NCI-H1105 treated with DMSO at 0.1 percent for 48 hours (cell line): Measurements from ENCODE around the gene DPEP2.
"Not testable (repeated sequence)": the region's sequence is repeated elsewhere in the genome, so short reads cannot be mapped to it uniquely, and the experiment has no call there.

Experiments
- DNase-seq: peaks from one replicate; lab custom pipeline; 2025; lab: John Stamatoyannopoulos, UW

Gene DPEP2, protein sequence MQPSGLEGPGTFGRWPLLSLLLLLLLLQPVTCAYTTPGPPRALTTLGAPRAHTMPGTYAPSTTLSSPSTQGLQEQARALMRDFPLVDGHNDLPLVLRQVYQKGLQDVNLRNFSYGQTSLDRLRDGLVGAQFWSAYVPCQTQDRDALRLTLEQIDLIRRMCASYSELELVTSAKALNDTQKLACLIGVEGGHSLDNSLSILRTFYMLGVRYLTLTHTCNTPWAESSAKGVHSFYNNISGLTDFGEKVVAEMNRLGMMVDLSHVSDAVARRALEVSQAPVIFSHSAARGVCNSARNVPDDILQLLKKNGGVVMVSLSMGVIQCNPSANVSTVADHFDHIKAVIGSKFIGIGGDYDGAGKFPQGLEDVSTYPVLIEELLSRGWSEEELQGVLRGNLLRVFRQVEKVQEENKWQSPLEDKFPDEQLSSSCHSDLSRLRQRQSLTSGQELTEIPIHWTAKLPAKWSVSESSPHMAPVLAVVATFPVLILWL

DNA sequence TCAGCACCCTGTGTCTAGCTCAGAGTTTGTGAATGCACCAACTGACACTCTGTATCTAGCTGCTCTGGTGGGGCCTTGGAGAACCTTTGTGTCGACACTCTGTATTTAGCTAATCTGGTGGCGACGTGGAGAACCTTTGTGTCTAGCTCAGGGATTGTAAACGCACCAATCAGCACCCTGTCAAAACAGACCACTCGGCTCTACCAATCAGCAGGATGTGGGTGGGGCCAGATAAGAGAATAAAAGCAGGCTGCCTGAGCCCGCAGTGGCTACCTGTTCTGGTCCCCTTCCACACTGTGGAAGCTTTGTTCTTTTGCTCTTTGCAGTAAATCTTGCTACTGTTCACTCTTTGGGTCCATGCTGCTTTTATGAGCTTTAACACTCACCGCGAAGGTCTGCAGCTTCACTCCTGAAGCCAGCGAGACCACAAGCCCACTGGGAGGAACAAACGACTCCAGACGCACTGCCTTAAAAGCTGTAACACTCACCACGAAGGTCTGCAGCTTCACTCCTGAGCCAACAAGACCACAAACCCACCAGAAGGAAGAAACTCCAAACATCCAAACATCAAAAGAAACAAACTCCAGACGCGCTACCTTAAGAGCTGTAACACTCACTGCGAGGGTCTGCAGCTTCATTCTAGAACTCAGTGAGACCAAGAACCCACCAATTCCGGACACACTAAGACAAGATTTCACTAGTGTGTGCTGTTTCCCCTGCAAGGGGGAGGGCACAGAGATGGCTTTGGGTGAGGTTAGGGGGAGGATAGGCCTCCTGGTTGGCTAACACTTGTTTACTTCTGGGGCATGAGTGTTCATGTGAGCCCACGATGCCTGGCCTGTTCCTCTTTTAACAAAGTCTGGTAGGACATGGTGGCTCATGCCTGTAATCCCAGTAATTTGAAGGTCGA, at the start of gene DPEP2:
DPEP2 (minus strand) TSS at position 706 of the 910 bp plus-strand sequence. CDS start 6,272 bp downstream, outside the sequence.
- not testable (repeated sequence) for DNase-seq

DNA sequence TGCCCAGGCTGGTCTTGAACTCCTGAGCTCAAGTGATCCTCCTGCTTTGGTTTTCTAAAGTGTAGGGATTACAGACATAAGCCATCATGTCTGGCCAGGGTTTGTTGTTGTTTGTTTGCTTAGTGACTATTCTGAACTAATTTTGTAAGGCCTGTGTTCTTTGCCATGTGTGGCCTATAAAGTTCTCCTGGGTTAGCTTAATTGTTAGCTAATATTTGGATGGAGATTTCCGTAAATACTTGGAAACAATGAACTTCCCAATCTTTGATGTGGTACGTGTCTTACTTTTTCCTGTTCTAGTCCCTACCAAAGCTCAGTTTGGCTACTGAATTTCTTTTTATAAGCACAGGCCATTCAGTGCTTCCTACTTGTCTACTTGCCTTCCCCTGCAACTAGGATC, 48.7 kb upstream of the DPEP2 start:
- no peak for DNase-seq

DNA sequence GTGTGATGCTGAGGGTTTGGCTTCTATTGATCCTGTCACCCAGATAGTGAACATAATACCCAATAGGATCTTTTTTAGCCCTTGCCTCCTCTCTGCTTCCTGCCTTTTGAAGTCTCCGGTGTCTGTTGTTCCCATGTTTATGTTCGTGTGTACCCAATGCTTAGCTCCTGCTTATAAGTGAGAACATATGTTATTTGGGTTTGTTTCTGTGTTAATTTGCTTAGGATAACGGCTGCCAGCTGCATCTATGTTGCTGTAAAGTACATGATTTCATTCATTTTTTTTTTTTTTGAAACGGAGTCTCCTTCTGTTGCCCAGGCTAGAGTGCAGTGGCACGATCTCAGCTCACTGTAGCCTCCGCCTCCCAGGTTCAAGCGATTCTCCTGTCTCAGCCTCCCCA, 46.8 kb upstream of the DPEP2 start:
- no peak for DNase-seq

DNA sequence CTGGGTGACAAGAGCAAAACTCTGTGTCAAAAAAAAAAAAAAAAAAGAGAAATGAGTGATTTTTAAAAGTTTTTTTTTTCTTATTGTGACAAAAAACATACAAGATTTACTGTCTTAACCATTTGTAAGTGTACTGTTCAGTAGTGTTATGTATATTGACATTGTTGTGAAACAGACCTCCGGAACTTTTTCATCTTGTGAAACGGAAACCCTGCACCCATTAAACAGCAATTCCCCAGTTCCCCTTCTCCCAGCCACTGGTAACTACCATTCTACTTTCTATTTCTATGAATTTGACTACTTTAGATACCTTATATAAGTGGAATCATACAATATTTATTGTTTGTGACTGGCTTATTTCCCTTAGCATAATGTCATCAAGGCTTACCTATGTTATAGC, 42.5 kb upstream of the DPEP2 start:
- DNase-seq = no peak

DNA sequence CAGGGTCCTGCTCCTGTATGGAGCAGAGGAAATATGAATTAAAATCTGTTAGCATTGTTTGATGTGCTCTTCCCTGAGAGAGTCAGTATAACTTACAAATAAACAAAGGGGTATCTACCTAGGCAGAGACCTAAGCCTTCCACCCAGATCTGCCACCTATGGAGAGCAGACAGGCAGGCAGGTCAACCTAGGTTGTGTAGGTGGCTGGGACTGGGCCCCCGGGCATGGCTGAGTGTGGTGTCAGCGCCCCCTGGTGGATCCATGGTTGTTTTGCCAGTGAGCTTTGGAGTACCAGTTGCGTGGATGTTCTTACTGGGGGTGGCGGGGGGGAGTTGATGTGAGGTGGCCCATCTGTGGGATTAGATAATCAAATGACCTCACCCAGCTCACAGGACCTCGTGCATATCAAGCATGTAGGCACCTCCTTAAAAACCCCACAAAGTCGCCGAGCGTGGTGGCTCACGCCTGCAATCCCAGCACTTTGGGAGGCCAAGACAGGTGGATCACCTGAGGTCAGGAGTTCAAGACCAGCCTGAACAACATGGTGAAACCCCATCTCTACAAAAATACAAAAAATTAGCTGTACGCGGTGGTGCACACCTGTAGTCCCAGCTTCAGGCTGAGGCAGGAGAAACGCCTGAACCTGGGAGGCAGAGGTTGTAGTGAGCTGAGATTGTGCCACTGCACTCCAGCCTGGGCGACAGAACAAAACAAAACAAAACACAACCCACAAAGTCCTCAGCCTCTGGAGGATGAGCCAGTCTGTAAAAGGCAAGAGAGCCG, 41.4 kb upstream of the DPEP2 start:
- DNase-seq = peak; percentile 53

DNA sequence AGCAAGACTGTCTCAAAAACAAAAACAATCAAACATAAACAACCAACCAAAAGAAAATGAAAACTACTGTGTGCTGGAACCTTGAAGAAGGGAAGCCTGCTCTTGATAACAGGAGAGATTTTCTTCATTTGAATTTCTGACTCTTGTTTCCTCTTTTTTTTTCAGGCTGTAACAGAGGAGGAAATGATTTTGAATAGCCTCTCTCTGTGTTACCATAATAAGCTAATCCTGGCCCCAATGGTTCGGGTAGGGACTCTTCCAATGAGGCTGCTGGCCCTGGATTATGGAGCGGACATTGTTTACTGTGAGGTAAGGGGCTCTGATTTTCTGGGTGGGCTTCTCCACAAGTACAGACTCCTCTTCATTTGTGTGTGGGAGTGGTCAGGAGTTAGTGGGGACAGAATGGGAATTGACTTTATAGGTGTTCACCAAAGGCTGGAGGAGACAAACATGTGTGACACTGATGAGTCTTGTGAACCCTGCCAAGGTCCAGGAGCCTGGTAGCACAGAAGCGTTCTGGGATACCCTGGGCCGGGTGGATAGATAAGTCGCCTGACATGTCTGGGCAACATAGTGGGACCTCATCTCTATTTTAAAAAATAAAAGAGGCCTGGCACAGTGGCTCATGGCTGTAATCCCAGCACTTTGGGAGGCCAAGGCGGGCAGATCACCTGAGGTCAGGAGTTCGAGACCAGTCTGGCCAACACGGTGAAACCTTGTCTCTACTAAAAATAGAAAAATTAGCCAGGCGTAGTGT, 38.7 kb upstream of the DPEP2 start:
- DNase-seq = no peak

DNA sequence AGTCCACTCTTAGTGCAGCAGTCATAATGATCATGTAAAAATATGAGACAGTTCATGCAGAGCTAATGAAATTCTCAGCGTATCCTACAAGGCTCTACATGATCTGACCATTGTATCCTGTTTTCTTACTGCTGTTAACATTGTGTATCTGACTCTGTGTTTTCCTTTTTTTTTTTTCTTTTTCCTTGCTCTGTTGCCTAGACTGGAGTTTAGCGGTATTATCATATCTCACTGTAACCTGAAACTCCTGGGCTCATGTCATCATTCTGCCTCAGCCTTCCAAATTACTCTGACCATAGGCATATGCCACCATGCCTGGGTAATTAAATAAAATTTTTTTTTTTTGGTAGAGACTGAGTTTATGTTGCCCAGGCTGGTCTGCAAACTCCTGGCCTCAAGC, 35.9 kb upstream of the DPEP2 start:
- no peak for DNase-seq

DNA sequence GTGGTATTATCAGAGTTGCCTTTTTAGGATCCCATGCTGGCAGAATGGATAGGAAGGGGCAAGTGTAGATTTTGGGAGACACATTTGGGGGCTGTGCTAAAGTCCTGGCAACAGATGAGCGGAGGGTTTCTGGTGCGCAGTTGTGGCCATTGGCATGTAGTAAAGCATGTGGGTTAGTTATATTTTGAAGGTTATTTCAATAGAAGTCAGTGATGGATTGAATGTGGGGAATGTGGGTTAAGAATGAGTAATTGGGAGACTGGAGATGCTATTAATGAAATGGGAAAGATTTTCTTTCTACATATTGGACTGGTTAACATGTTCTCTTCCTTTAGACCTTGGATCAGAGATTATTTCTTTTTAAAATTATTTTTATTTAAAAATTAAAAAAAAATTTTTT, 33.8 kb upstream of the DPEP2 start:
- no peak for DNase-seq

DNA sequence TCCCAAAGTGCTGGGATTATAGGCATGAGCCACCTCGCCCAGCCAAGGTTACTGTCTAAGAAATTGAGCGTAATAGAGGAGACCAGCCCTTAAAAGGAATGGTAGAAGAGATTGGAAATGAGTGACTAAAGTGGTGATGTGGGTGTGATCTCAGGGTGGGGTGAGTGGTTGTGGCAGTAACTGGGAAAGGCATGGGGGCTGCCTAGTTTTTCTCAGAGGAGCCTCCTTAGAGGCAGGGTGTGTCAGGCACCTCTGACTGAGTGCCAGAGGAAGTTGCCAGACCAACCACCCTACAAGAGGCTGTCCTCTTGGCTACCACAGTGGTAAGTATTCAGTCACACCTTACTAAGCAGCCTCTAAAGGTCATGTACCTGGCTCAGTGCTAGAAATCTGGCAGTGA, 32.7 kb upstream of the DPEP2 start:
- DNase-seq = no peak

DNA sequence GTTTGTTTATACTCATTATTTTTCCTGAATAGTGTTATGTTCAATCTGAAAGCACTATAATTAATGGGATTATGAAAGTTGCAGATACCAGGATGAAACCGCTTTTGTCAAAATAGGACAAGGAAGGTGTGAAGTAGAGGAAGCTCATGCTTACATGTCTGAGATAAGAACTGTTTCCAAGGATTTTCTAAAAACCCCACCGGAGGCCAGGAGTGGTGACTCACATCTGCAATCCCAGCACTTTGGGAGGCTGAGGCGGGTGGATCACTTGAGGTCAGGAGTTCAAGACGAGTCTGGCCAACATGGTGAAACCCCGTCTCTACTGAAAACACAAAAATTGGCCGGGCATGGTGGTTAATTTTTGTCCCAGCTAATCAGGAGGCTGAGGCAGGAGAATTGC, 30.8 kb upstream of the DPEP2 start:
- not testable (repeated sequence) for DNase-seq

DNA sequence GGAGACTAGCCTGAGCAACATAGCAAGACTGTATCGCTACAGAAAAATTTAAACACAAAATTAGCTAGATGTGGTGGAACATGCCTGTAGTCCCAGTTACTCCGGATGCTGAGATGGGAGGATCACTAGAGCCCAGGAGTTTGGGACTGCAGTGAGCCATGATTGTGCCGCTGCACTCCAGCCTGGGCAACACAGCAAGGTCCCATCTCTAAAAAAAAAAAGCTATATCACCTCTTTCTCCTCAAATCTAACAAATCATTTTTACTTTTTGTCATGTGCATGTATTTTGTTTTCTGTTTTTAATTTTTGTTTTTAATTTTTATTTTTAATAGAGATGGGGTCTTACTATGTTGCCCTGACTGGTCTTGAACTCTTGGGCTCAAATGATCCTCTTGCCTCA, 29.7 kb upstream of the DPEP2 start:
- DNase-seq = no peak

DNA sequence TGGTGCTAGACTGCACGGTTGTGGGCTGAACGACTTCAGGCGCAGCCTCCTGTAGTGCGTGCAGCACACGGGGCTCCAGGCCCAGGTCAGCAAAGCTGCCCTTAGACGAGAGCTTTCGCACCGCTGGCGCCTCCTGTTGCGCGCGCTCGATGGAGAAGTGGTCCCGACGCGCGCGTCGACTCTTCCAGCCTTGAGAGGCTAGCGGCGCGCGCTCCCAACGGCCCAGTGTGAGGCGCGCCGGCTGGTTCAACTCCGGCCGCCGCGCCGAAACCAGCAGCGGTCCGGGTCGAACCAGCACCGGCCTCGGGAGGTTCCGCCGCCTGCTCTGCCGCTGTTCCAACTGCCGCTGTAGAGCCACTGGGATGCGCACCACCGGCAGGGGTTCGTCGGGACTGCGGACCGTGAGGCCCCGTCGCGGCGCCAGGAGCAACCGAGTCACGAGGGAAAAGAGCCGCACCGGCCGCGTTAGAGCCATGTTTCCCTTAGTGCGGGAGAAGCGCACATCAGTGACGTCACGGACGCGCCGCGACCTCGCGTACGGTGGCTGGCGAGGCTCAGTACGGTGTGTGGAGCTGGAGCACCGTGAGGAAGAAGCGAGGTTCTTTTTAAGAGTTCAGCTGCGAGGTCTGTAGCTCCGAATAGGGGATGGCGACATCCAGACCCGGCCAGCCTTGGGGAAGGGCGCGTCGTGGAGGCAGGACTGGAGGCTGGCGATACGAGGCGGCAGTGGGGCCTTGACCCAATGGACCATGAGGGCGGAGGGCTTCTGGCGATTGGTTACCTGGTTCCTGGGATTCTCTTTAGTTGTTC, 23.6 kb upstream of the DPEP2 start, which contains the start of the genes DDX28 and DUS2:
DDX28 (minus strand) TSS at position 505 of the 810 bp plus-strand sequence; CDS start at position 475, 30 bp downstream.
DUS2 (plus strand) TSS at position 557 of the 810 bp plus-strand sequence. CDS start 14,740 bp downstream, outside the sequence.
- peak; percentile 57 for DNase-seq

DNA sequence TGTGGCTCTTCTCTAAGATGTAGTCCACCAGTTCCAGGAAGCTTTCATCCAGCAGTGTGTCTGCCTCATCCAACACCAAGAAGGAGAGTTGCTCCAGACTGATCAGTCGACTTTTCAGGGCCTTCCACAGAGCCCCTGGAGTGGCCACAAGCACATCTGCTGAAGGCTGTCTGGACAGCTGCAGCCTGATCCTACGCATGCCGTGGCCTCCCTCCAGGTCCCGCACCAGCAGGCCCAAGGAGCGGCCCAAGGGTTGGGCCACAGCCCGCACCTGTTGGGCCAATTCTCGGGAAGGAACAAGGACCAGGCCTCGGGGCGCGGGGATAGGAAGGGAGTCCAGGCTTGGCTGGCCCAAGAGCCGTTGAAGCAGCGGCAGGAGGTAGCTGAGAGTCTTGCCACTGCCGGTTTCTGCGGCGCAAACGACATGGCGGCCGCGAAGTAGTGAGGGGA, 23.0 kb upstream of the DPEP2 start:
- no peak for DNase-seq

DNA sequence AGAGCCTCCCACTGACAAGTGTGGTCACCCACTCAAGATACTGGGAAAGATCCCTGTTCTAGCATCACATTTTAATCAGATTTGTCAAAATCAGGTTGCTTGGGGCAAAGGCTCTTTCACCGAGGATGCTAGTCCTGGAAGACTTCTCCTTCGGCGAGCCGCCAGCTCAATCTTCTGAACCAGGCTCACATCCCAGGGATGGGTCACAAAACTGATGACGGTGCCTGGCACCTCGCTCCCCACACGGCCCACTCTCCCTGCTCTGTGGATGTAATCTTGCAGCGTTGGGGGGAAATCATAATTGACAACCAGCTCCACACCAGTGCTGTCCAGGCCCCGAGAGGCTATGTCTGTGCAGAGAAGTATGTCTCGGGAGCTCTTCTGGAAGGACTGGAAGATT, 22.2 kb upstream of the DPEP2 start:
- no peak for DNase-seq

DNA sequence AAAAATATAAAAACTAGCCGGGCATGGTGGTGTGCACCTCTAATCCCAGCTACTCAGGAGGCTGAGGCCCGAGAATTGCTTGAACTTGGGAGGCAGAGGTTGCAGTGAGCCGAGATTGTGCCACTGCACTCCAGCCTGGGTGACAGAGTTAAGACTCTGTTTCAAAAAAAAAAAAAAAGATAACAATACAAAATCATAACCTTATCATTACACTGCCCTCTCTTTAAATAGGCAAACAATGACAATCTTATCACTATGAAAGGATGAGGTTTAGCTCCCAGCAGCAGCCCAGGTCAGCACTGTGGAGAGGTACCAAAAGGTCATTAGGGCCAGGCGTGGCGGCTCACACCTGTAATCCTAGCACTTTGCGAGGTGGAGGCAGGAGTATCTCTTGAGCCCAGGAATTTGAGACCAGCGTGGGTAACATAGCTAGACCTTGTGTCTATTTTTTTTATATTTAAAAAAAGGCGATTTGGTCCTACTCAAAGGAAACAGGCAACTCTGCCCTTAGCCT, 19.9 kb upstream of the DPEP2 start:
- DNase-seq = no peak

DNA sequence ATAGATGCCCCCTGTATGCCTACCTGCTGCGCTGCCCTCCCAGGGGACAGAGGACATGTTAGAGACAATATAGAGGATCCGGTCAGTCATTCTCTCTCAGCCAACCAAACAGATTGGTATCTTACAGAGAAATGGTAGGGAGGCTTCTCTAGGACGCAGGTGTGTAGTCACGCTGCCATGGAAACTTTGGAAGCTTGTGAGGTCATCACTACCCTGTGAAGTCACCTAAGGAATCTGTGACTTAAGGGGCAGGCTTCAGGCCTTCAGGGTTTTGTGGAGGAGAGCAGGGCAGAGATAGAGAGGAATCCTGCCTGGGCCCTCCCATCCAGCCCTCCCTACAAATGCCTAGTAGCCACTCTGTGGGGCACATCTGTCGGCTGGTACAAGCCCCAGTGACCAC, 16.4 kb upstream of the DPEP2 start, which contains the start of gene DPEP2NB:
DPEP2NB (minus strand) TSS at position 231 of the 400 bp plus-strand sequence; CDS start at position 90, 141 bp downstream.
- no peak for DNase-seq

DNA sequence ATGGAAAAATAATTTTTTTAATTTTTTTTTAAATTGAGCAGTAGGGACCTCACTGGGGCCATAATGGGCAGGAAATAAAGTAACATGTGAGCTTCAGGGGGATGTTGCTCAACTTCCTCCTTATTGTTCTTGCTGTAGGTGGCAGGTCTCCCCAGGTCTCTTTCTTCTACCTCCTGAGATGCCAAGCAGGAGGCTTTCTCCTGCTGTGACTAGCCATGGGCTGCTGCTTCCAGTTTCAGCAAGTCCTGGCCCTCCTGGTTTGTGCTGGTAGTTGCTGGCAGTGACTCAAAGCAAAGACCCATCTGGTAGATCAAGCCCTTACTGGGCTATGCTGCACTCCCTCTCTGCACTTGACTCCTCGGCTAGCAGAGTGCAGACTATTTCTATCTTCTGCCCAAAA, 14.2 kb upstream of the DPEP2 start:
- DNase-seq = no peak

DNA sequence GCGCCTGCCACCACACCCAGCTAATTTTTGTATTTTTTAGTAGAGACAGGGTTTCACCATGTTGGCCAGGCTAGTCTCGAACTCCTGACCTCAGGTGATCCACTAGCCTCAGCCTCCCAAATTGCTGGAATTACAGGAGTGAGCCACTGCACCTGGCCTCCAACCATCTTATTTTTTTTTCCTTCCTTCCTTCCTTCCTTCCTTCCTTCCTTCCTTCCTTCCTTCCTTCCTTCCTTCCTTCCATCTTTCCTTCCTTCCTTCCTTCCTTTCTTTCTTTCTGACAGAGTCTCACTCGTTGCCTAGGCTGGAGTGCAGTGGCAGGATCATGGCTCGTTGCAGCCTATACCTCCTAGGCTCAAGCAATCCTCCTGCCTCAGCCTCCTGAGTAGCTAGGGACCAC, 10.6 kb upstream of the DPEP2 start:
- not testable (repeated sequence) for DNase-seq

DNA sequence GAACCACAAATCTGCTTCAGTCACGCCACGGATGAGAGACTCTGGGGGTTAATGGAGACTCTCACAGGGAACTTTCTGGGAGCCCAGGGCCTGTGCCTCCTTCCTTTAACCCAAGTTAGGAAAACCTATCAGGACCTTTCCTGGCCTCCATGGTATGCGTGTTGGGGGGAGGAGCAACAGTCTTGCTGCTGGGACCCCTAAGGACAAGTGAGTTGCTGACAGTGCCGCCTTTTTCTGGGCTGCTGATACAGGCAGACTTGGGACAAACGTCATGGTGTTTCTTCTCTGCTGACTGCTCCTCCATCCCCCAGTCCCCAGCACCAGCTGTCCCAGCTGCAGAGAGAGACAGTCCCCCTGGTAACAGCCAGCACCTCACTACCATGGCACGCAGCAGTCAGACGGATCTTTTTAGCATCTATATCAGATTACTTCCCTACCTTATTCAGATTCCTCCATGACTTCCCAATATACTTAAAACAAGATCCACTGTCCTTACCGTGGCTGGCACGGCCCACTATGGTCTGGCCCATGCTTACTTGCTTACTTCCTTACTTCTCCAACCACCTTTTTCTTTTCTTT, 10.0 kb upstream of the DPEP2 start:
- no peak for DNase-seq
